Sigmoid colon (tissue), 7 donors: ENCODE results near the gene CD40. TPM values are rescaled to one million over a fixed set of nuclear protein-coding genes. Genes with fewer than 3 reads are reported as not detected.
A peak's percentile ranks its signal among the peaks of the same experiment; 100 is the strongest.

Experiments
- DNase-seq: peaks from one replicate; pipeline ENCODE4 v3.0.0-alpha.2; 2019
- H3K27ac ChIP-seq, 4 donors: fragments of 200-600 bp; sonication (generic); one replicate each; pipeline ENCODE4 v1.5.1; 2016 to 2019; ENCODE audit warnings: mild to moderate bottlenecking in 1 of 4
- H3K27me3 ChIP-seq, 3 donors: fragments of 200-600 bp; sonication (generic); one replicate each; pipeline ENCODE4 v1.5.1; 2019; ENCODE audit warnings: mild to moderate bottlenecking in 1 of 3
- H3K36me3 ChIP-seq, 4 donors: fragments of 200-600 bp; sonication (generic); one replicate each; pipeline ENCODE4 v1.5.1; 2016 to 2019
- H3K4me1 ChIP-seq, 4 donors: fragments of 200-600 bp; sonication (generic); one replicate each; pipeline ENCODE4 v1.5.1; 2017 to 2019
- H3K4me3 ChIP-seq, 4 donors: fragments of 200-600 bp; sonication (generic); one replicate each; pipeline ENCODE4 v1.5.1; 2017 to 2019; ENCODE audit warnings: mild to moderate bottlenecking in 2 of 4, moderate library complexity in 1 of 4
- H3K9me3 ChIP-seq, 4 donors: fragments of 200-600 bp in 3 of 4; sonication (generic) in 3 of 4; one replicate each; pipeline versions ENCODE4 v1.5.1 to v1.6.1; 2013 to 2019
- EP300 ChIP-seq, 4 donors: sonication (generic); formaldehyde crosslinking; IDR thresholded peaks; one replicate each; pipeline ENCODE4 v1.6.1; 2017; ENCODE audit warnings: antibody characterized with exemption in 4 of 4
- POLR2A ChIP-seq, 2 donors: fragments of 450-650 bp; IDR thresholded peaks; one replicate each; pipeline ENCODE4 v1.6.1; 2016; ENCODE audit warnings: antibody characterized with exemption in 2 of 2, mild to moderate bottlenecking in 2 of 2, moderate library complexity in 2 of 2
- POLR2AphosphoS5 ChIP-seq, 4 donors: sonication (generic); formaldehyde crosslinking; IDR thresholded peaks; one replicate each; pipeline ENCODE4 v1.6.1; 2017; ENCODE audit warnings: antibody characterized with exemption in 4 of 4
- whole genome bisulfite sequencing, 2 donors: extraction: QIAGEN DNeasy Blood & Tissue Kit; methylation state at CpG; one replicate each; pipeline ENCODE4 v1.1.7; 2013; 5-methylcytosine and 5-hydroxymethylcytosine counted together
- intact Hi-C: fragments of 100-400 bp; cut with DNase I; formaldehyde crosslinking; loops from one replicate; pipeline ENCODE4 v1.15.1; 2023
- polyA plus RNA-seq, 3 donors: library from polyadenylated mRNA; stranded (reverse); fragments of 200-250 nt; gene quantifications; one replicate each; pipeline ENCODE4 v1.2.3, GENCODE V29; 2013
- total RNA-seq, 4 donors: library from RNA; depleted of rRNA; stranded (reverse); fragments of >200 nt; gene quantifications; one replicate each; pipeline ENCODE4 v1.1.0, GENCODE V29; 2016
- TF ChIP-seq, protein P1 (sequence below), 4 experiments: fragments of 450-650 bp in 3 of 4; fragments of 200-600 bp in 1 of 4; IDR thresholded peaks; one replicate each; pipeline ENCODE4 v1.5.1; 2016 to 2019; ENCODE audit warnings: antibody characterized with exemption in 4 of 4, mild to moderate bottlenecking in 3 of 4, moderate library complexity in 2 of 4
- donor health status: healthy with polysubstance abuse.
- donor health status: Bipolar disorder and iron deficiency.
- donor health status: healthy.

Gene CD40
- total and polyA plus RNA-seq, 7 donors, result 3.6 to 25.2 (median 8.7) TPM

GRCh38 chr20:46113113-46113470, 5.0 kb upstream of the CD40 start:
- H3K4me1 ChIP-seq, result peaks cover 0 to 12% (median 8%) of the 10 kb centered on the region in 4 donors
- no peak for DNase-seq
- WGBS, 2 donors, result 39 to 74% methylated on average over 3 of the region's 3 CpGs
- H3K27ac ChIP-seq, result no peak overlapping the region
- TF ChIP-seq POLR2AphosphoS5 (IDR thresholded peaks at IDR 0.05) (no peak), EP300 (IDR thresholded peaks at IDR 0.05) (no peak), POLR2A (IDR thresholded peaks at IDR 0.05) (no peak)
- TF ChIP-seq, protein P1, sequence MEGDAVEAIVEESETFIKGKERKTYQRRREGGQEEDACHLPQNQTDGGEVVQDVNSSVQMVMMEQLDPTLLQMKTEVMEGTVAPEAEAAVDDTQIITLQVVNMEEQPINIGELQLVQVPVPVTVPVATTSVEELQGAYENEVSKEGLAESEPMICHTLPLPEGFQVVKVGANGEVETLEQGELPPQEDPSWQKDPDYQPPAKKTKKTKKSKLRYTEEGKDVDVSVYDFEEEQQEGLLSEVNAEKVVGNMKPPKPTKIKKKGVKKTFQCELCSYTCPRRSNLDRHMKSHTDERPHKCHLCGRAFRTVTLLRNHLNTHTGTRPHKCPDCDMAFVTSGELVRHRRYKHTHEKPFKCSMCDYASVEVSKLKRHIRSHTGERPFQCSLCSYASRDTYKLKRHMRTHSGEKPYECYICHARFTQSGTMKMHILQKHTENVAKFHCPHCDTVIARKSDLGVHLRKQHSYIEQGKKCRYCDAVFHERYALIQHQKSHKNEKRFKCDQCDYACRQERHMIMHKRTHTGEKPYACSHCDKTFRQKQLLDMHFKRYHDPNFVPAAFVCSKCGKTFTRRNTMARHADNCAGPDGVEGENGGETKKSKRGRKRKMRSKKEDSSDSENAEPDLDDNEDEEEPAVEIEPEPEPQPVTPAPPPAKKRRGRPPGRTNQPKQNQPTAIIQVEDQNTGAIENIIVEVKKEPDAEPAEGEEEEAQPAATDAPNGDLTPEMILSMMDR (IDR thresholded peaks at IDR 0.05), result no peak
- peaks cover 0 to 16% (median 0%) of the 10 kb centered on the region in 3 donors for H3K27me3 ChIP-seq
- H3K9me3 ChIP-seq, result no peaks in the 10 kb centered on the region
- H3K36me3 ChIP-seq, result no peaks in the 10 kb centered on the region
- intact Hi-C loops, result no loop called here
- no peak overlapping the region for H3K4me3 ChIP-seq

GRCh38 chr20:46114449-46114848, 3.7 kb upstream of the CD40 start:
- no peak for DNase-seq

GRCh38 chr20:46118481-46119020, 437 bp downstream of the CD40 start:
- peaks cover 0 to 45% (median 20%) of the 10 kb centered on the region in 4 donors for H3K4me1 ChIP-seq
- H3K27me3 ChIP-seq, result no peaks in the 10 kb centered on the region
- WGBS, 2 donors, result 23 to 46% methylated on average over 15 of the region's 15 CpGs
- intact Hi-C loops, result no loop called here
- H3K9me3 ChIP-seq, result no peaks in the 10 kb centered on the region
- peaks cover 0 to 16% (median 0%) of the 10 kb centered on the region in 4 donors for H3K36me3 ChIP-seq
- H3K27ac ChIP-seq, result peak overlapping the region; percentile 77 to 87 (median 82)
- peak overlapping the region; percentile 36 to 55 (median 48) for H3K4me3 ChIP-seq
- peak; percentile 73 for DNase-seq
- TF ChIP-seq, protein P1 (IDR thresholded peaks at IDR 0.05), result no peak
- TF ChIP-seq EP300 (IDR thresholded peaks at IDR 0.05) (no peak), POLR2AphosphoS5 (IDR thresholded peaks at IDR 0.05) (no peak), POLR2A (IDR thresholded peaks at IDR 0.05) (no peak)

More at GRCh38 chr20:46114449-46114848, 3.7 kb upstream of the CD40 start:
- peaks cover 0 to 25% (median 14%) of the 10 kb centered on the region in 4 donors for H3K4me1 ChIP-seq
- H3K27ac ChIP-seq, result no peak overlapping the region
- TF ChIP-seq, protein P1 (IDR thresholded peaks at IDR 0.05), result no peak
- TF ChIP-seq POLR2AphosphoS5 (IDR thresholded peaks at IDR 0.05) (no peak), POLR2A (IDR thresholded peaks at IDR 0.05) (no peak), EP300 (IDR thresholded peaks at IDR 0.05) (no peak)
- H3K4me3 ChIP-seq, result no peak overlapping the region
- no peaks in the 10 kb centered on the region for H3K9me3 ChIP-seq
- intact Hi-C loops, result no loop called here
- H3K27me3 ChIP-seq, result peaks cover 0 to 6% (median 0%) of the 10 kb centered on the region in 3 donors
- H3K36me3 ChIP-seq, result no peaks in the 10 kb centered on the region
- WGBS, 2 donors, result 70 to 78% methylated on average over 2 of the region's 2 CpGs

- Histone ChIP-seq H3K36me3 (peaks cover 0 to 21% (median 1%) of the 10 kb centered on the region in 4 donors), H3K4me1 (peaks cover 0 to 45% (median 20%) of the 10 kb centered on the region in 4 donors), H3K4me3 (peak overlapping the region in 3 of 4 donors; percentile 45 to 55 (median 52)), H3K27ac (peak overlapping the region; percentile 77 to 87 (median 82)), H3K9me3 (no peaks in the 10 kb centered on the region), H3K27me3 (no peaks in the 10 kb centered on the region)
- DNase-seq, result no peak
- WGBS, 2 donors, result 44 to 45% methylated on average over 2 of the region's 2 CpGs
- intact Hi-C loops, result no loop called here
- TF ChIP-seq EP300 (IDR thresholded peaks at IDR 0.05) (no peak), POLR2AphosphoS5 (IDR thresholded peaks at IDR 0.05) (no peak), POLR2A (IDR thresholded peaks at IDR 0.05) (no peak)
- TF ChIP-seq, protein P1 (IDR thresholded peaks at IDR 0.05), result no peak
These were observed 973 bp downstream of the CD40 start for GRCh38 chr20:46119028-46119546.
